A549 (cell line): ENCODE data around the gene MPPED2. TPM values are rescaled to one million over a fixed set of nuclear protein-coding genes. Genes with fewer than 3 reads are reported as not detected.

ENCODE experiments used
- ATAC-seq, 2 experiments: fragments of 200-7000 bp in 1 of 2; fragments of >200 bp in 1 of 2; cut with Nextera tagmentation in 1 of 2; cut with Tn5 transposase in 1 of 2; 3 replicates each; pipeline versions ENCODE4 v1.8.0 to v1.9.1; 2018 to 2020; ENCODE audit warnings: mild to moderate bottlenecking in 1 of 2, moderate library complexity in 1 of 2
- CTCF ChIA-PET: fragments of 300-600 bp; sonication (Branson Sonifier 250); formaldehyde crosslinking; extraction: SDS; loops from one replicate; lab custom pipeline; 2021; ENCODE audit warnings: antibody characterized with exemption, inconsistent platforms; lab: Yijun Ruan, JAX
- POLR2A ChIA-PET: fragments of 350-600 bp; formaldehyde crosslinking; extraction: SDS; loops from one replicate; lab custom pipeline; 2021; ENCODE audit warnings: antibody characterized with exemption, inconsistent platforms; lab: Yijun Ruan, JAX
- DNase-seq, 2 experiments: peaks; one replicate each; pipeline versions ENCODE4 v3.0.0 to v3.0.0-alpha.2; 2011 to 2016; ENCODE audit warnings: low read depth in 1 of 2, low spot score in 1 of 2
- FAIRE-seq: peaks from 2 replicates; lab custom pipeline; 2011; peaks lifted over from hg19 to GRCh38; lab: Jason Lieb, UNC
- H3K27ac ChIP-seq, 2 experiments: fragments of >200 bp; sonication (Bioruptor Twin); formaldehyde crosslinking; 3 replicates each; pipeline ENCODE4 v1.5.1; 2016 to 2017
- H3K4me1 ChIP-seq: fragments of >200 bp; sonication (Bioruptor Twin); formaldehyde crosslinking; 3 replicates; pipeline ENCODE4 v1.6.1; 2016
- H3K4me2 ChIP-seq: fragments of >200 bp; sonication (Bioruptor Twin); formaldehyde crosslinking; 3 replicates; pipeline ENCODE4 v1.6.1; 2016
- H3K4me3 ChIP-seq: fragments of >200 bp; sonication (Bioruptor Twin); formaldehyde crosslinking; 3 replicates; pipeline ENCODE4 v1.5.1; 2016
- H3K9me3 ChIP-seq: fragments of >200 bp; sonication (Bioruptor Twin); formaldehyde crosslinking; 3 replicates; pipeline ENCODE4 v1.6.1; 2016
- BCL3 ChIP-seq: fragments of >200 bp; sonication (Bioruptor Twin); formaldehyde crosslinking; IDR thresholded peaks from 3 replicates; pipeline ENCODE4 v1.6.1; 2016
- CBX8 ChIP-seq: fragments of 200-600 bp; sonication (generic); IDR thresholded peaks from 2 replicates; pipeline ENCODE4 v1.6.1; 2016
- CEBPB ChIP-seq, 2 experiments: fragments of >200 bp in 1 of 2; sonication (Bioruptor Twin) in 1 of 2; formaldehyde crosslinking in 1 of 2; IDR thresholded peaks; 2 replicates each; pipeline ENCODE4 v1.6.1; 2012 to 2016
- EHMT2 ChIP-seq: fragments of 200-600 bp; sonication (generic); IDR thresholded peaks from 2 replicates; pipeline ENCODE4 v1.6.1; 2016; ENCODE audit warnings: antibody characterized with exemption, low read depth, mild to moderate bottlenecking, moderate library complexity
- ELK1 ChIP-seq: fragments of 150-350 bp; IDR thresholded peaks from 2 replicates; pipeline ENCODE4 v1.6.1; 2014; ENCODE audit warnings: low read depth, mild to moderate bottlenecking, low read length
- EP300 ChIP-seq, 2 experiments: fragments of >200 bp; sonication (Bioruptor Twin); formaldehyde crosslinking; IDR thresholded peaks; 2 replicates in 1 of 2; 3 replicates in 1 of 2; pipeline ENCODE4 v1.6.1; 2016 to 2017
- FOSB ChIP-seq: fragments of 250-450 bp; sonication (Bioruptor Pico); IDR thresholded peaks from 2 replicates; pipeline ENCODE4 v1.5.0; 2020; ENCODE audit warnings: mild to moderate bottlenecking, moderate library complexity
- HDAC2 ChIP-seq: fragments of 200-600 bp; sonication (generic); IDR thresholded peaks from 2 replicates; pipeline ENCODE4 v1.6.1; 2016
- JUNB ChIP-seq: fragments of >200 bp; sonication (Bioruptor Twin); formaldehyde crosslinking; IDR thresholded peaks from 2 replicates; pipeline ENCODE4 v1.6.1; 2016
- KDM1A ChIP-seq: fragments of 200-600 bp; sonication (generic); IDR thresholded peaks from 2 replicates; pipeline ENCODE4 v1.6.1; 2016; ENCODE audit warnings: low read depth, mild to moderate bottlenecking
- MAZ ChIP-seq: fragments of 150-350 bp; IDR thresholded peaks from 2 replicates; pipeline ENCODE4 v1.6.1; 2014; ENCODE audit warnings: antibody characterized with exemption, low read depth, low read length, borderline replicate concordance
- MYC ChIP-seq: IDR thresholded peaks from 2 replicates; pipeline ENCODE4 v1.6.1; 2012; ENCODE audit warnings: mild to moderate bottlenecking, inconsistent platforms, low read length, improper control_type of control experiment, borderline replicate concordance
- RARB ChIP-seq: fragments of 250-450 bp; sonication (Bioruptor Pico); IDR thresholded peaks from 2 replicates; pipeline ENCODE4 v1.8.0; 2021; ENCODE audit warnings: mild to moderate bottlenecking, moderate library complexity
- SMC3 ChIP-seq: fragments of >200 bp; sonication (Bioruptor Twin); formaldehyde crosslinking; IDR thresholded peaks from 3 replicates; pipeline ENCODE4 v1.6.1; 2018; ENCODE audit warnings: inconsistent platforms
- TFCP2L1 ChIP-seq: fragments of 250-450 bp; sonication (Bioruptor Pico); IDR thresholded peaks from 2 replicates; pipeline ENCODE4 v1.5.0; 2021; ENCODE audit warnings: mild to moderate bottlenecking
- ZFP36 ChIP-seq: fragments of 450-650 bp; IDR thresholded peaks from 2 replicates; pipeline ENCODE4 v1.6.1; 2014; ENCODE audit warnings: borderline replicate concordance; ENCODE audit not compliant: partially characterized antibody
- ZNF302 ChIP-seq: fragments of 250-450 bp; sonication (Bioruptor Pico); IDR thresholded peaks from 2 replicates; pipeline ENCODE4 v1.9.0; 2021; ENCODE audit warnings: inconsistent platforms, mild to moderate bottlenecking, moderate library complexity
- WGBS: methylation state at CpG from one replicate; pipeline ENCODE4 v1.1.6; 2017; ENCODE audit errors: missing lambda C conversion rate; 5-methylcytosine and 5-hydroxymethylcytosine counted together
- polyA plus RNA-seq, 4 experiments: library from polyadenylated mRNA; depleted of rRNA in 3 of 4; stranded (reverse); fragments of >200 nt; fragmentation: RNase III in 1 of 4; extraction: RNeasy Plus Mini Kit Qiagen cat#74134 plus additional on column Dnase treatment in 1 of 4; gene quantifications; 2 replicates in 3 of 4; 3 replicates in 1 of 4; pipeline ENCODE4 v1.2.3, GENCODE V29; 2011 to 2017
- TF ChIP-seq, protein P1 (sequence below): fragments of 250-450 bp; sonication (Bioruptor Pico); IDR thresholded peaks from 2 replicates; pipeline ENCODE4 v1.5.0; 2020; ENCODE audit warnings: low read depth, mild to moderate bottlenecking, moderate library complexity
- TF ChIP-seq, protein P2 (sequence below): IDR thresholded peaks from 2 replicates; pipeline ENCODE4 v1.6.1; 2012
- TF ChIP-seq, protein P3 (sequence below): fragments of >200 bp; sonication (Bioruptor Twin); formaldehyde crosslinking; IDR thresholded peaks from 2 replicates; pipeline ENCODE4 v1.6.1; 2016
- TF ChIP-seq, protein P4 (sequence below): fragments of 250-450 bp; sonication (Bioruptor Pico); IDR thresholded peaks from 2 replicates; pipeline ENCODE4 v1.5.0; 2021; ENCODE audit warnings: mild to moderate bottlenecking, moderate library complexity, borderline replicate concordance

The MPPED2 gene
- polyA plus RNA-seq, 2 of the 4 experiments (the other 2 are of a cell fraction), result not detected

DNA sequence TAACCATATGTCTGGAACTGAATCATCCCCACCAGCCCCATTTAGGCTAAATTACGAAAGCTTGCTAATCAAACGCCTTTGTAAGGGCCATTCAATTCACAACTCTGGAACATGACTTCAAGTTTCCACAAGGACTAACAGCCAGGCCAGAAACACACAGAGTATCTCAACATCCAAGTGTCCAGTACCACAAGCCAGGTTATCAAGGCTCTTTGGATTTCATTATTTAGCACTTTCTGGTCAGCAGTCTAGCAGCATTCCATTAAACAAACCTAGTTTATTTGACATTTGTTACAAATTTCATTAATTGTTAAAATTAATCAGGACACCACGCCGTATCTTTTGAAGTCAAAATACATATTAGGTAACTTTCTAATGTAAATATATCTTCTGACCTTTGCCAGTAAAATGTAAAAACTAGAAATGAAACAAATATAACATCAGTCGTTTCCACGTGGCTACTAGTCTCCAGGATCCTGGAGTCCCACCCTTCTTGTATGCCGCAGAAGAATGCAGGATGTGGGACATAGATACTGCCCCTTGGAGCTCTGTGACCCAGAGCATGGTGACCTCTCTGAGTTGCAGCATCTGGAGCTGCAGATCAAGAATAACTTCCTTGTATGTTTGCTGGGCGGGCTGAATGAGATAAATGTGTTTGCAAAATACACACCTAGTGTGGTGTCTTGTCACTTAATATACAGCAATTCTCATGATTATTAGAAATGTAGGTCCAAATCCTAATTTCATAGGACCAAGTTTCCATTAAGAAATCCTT, 64.7 kb downstream of the MPPED2 start:
- ChIA-PET POLR2A (no interaction called here), CTCF (interaction anchor here (0.5 kb wide), 1 partner anchor 1493 kb away, joined by 3 read pairs; no protein-coding TSS in a partner anchor)
- no peaks in the 10 kb centered on the region for H3K4me1 ChIP-seq
- DNase-seq, result no peak
- TF ChIP-seq MAZ (no peak), EP300 (IDR thresholded peaks at IDR 0.05) (no peak), ELK1 (no peak), HDAC2 (no peak), BCL3 (no peak)
- ATAC-seq, result no peak
- no peak overlapping the region for H3K4me2 ChIP-seq
- H3K9me3 ChIP-seq, result no peaks in the 10 kb centered on the region
- FAIRE-seq, result no peak
- H3K4me3 ChIP-seq, result no peak overlapping the region
- WGBS, result 23% methylated on average over 8 of the region's 8 CpGs
- no peak overlapping the region for H3K27ac ChIP-seq

- WGBS, result 12% methylated on average over 1 of the region's 1 CpG
- ChIA-PET POLR2A (no interaction called here), CTCF (no interaction called here)
- no peak overlapping the region for H3K4me3 ChIP-seq
- H3K27ac ChIP-seq, result no peak overlapping the region
- DNase-seq (no peak), FAIRE-seq (no peak), ATAC-seq (no peak)
- H3K4me2 ChIP-seq, result no peak overlapping the region
- H3K9me3 ChIP-seq, result no peaks in the 10 kb centered on the region
- no peak for TF ChIP-seq RARB (CRISPR knock-in tag)
- TF ChIP-seq FOSB (CRISPR knock-in tag), result no peak
- TF ChIP-seq, protein P1, sequence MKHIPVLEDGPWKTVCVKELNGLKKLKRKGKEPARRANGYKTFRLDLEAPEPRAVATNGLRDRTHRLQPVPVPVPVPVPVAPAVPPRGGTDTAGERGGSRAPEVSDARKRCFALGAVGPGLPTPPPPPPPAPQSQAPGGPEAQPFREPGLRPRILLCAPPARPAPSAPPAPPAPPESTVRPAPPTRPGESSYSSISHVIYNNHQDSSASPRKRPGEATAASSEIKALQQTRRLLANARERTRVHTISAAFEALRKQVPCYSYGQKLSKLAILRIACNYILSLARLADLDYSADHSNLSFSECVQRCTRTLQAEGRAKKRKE (CRISPR knock-in tag), result no peak
- no peak for TF ChIP-seq JUNB
- TF ChIP-seq BCL3, result no peak
- TF ChIP-seq, protein P2, sequence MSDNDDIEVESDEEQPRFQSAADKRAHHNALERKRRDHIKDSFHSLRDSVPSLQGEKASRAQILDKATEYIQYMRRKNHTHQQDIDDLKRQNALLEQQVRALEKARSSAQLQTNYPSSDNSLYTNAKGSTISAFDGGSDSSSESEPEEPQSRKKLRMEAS, result no peak
- TF ChIP-seq SMC3, result no peak
- no peak for TF ChIP-seq CEBPB (IDR thresholded peaks at IDR 0.05)
- TF ChIP-seq CBX8, result no peak
- no peak for TF ChIP-seq MYC
- H3K4me1 ChIP-seq, result no peaks in the 10 kb centered on the region
These were observed 73.1 kb downstream of the MPPED2 start for GRCh38 chr11:30513087-30513486.

- Histone ChIP-seq H3K4me2 (no peak overlapping the region), H3K4me3 (no peak overlapping the region), H3K27ac (no peak overlapping the region), H3K9me3 (no peaks in the 10 kb centered on the region), H3K4me1 (no peaks in the 10 kb centered on the region)
- WGBS, result 25% methylated on average over 4 of the region's 4 CpGs
- DNase-seq (no peak), FAIRE-seq (no peak), ATAC-seq (no peak)
- TF ChIP-seq EHMT2 (no peak), ZFP36 (no peak), KDM1A (no peak), ZNF302 (no peak), TFCP2L1 (CRISPR knock-in tag) (no peak)
- TF ChIP-seq, protein P3, sequence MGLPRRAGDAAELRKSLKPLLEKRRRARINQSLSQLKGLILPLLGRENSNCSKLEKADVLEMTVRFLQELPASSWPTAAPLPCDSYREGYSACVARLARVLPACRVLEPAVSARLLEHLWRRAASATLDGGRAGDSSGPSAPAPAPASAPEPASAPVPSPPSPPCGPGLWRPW, result no peak
- TF ChIP-seq, protein P4, sequence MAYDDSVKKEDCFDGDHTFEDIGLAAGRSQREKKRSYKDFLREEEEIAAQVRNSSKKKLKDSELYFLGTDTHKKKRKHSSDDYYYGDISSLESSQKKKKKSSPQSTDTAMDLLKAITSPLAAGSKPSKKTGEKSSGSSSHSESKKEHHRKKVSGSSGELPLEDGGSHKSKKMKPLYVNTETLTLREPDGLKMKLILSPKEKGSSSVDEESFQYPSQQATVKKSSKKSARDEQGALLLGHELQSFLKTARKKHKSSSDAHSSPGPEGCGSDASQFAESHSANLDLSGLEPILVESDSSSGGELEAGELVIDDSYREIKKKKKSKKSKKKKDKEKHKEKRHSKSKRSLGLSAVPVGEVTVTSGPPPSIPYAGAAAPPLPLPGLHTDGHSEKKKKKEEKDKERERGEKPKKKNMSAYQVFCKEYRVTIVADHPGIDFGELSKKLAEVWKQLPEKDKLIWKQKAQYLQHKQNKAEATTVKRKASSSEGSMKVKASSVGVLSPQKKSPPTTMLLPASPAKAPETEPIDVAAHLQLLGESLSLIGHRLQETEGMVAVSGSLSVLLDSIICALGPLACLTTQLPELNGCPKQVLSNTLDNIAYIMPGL (CRISPR knock-in tag), result no peak
- CTCF ChIA-PET, result no interaction called here
- POLR2A ChIA-PET, result no interaction called here
These were observed 74.7 kb downstream of the MPPED2 start for GRCh38 chr11:30511408-30511807.
